T-helper 17 cell (primary cell): ENCODE data around the gene CAMK2N2. TPM values are rescaled to one million over a fixed set of nuclear protein-coding genes. Genes with fewer than 3 reads are reported as not detected.

ENCODE experiments used
- ATAC-seq: fragments of 150-1000 bp; cut with Tn5 transposase; 2 replicates; pipeline ENCODE4 v1.10.0; 2021; ENCODE audit warnings: mild to moderate bottlenecking, moderate library complexity
- DNase-seq, 3 donors: peaks; one replicate each; pipeline versions ENCODE4 v3.0.0 to v3.0.0-alpha.2; 2020 to 2021
- H3K9me3 ChIP-seq: one replicate; pipeline ENCODE4 v1.7.0; 2013; ENCODE audit warnings: low read length, mild to moderate bottlenecking; ENCODE audit not compliant: control insufficient read depth, poor library complexity, severe bottlenecking
- H3K27ac Mint-ChIP-seq: one replicate; pipeline ENCODE4 v1.8.0; 2022; ENCODE audit warnings: mild to moderate bottlenecking, moderate library complexity, mixed read lengths
- H3K27me3 Mint-ChIP-seq: one replicate; pipeline ENCODE4 v1.8.0; 2022; ENCODE audit warnings: mixed read lengths
- H3K36me3 Mint-ChIP-seq: one replicate; pipeline ENCODE4 v1.8.0; 2022; ENCODE audit warnings: low read depth, mixed read lengths
- H3K4me1 Mint-ChIP-seq: one replicate; pipeline ENCODE4 v1.8.0; 2022; ENCODE audit warnings: mild to moderate bottlenecking, mixed read lengths
- H3K4me3 Mint-ChIP-seq: one replicate; pipeline ENCODE4 v1.8.0; 2022; ENCODE audit warnings: mild to moderate bottlenecking, moderate library complexity, mixed read lengths
- total RNA-seq, 4 donors: library from RNA in 2 of 4; stranded (reverse) in 2 of 4; gene quantifications; one replicate each; pipeline ENCODE4 v1.2.3 and lab custom pipeline; 2022 to 2026

CAMK2N2 gene
- under 1 TPM; 0.20 to 0.31 TPM for total RNA-seq
- 0.12 to 0.23 reads per million in 2 donors for total RNA-seq (lab: John Stamatoyannopoulos, UW)

DNA sequence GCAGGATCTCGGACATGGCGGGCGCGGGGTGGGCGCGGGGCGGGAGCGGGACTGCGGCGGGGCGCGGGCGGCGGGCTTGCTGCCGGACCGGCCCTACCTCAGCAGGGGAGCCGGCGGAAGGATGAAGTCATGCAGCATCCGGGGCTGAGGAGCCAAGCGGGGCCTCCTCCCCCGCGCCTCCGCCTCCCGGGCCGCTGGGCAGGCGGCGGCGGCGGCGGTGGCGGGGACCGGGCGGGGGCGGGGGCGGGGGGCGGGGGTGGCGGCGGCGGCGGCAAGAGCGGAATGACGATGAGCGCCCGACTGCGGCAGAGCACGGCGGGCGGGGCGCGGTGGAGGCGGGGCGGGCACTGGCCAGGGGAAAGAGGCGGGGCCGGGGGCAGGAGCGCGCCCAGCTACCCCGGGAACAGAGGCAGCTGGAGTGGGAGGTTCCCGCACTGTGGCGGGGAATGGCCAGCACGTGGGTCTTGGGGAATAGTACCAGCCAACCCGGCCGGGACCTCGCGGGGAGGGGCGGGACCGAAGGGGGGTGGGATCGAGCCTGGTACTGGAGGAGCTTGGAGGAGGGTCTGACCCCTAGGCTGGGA, at the start of gene CAMK2N2:
CAMK2N2 (minus strand) TSS at position 284 of the 584 bp plus-strand sequence; CDS start at position 16, 268 bp downstream.
- no peaks in the 10 kb centered on the region for H3K9me3 ChIP-seq
- H3K4me3 Mint-ChIP-seq = peak within 1 kb of the TSS; percentile 98
- peak; percentile 71 for ATAC-seq
- peak; percentile 27 to 67 (median 62) for DNase-seq
- H3K27ac Mint-ChIP-seq = peak within 1 kb of the TSS; percentile 32
- H3K36me3 Mint-ChIP-seq = peaks cover 5% of the 10 kb centered on the region
- H3K27me3 Mint-ChIP-seq = no peaks in the 10 kb centered on the region
- peaks cover 20% of the 10 kb centered on the region for H3K4me1 Mint-ChIP-seq

- H3K36me3 Mint-ChIP-seq = peaks cover 17% of the 10 kb centered on the region
- no peak overlapping the region for H3K4me3 Mint-ChIP-seq
- no peak for ATAC-seq
Observed at GRCh38 chr3:184308744-184309143, 47.4 kb upstream of the CAMK2N2 start.

DNA sequence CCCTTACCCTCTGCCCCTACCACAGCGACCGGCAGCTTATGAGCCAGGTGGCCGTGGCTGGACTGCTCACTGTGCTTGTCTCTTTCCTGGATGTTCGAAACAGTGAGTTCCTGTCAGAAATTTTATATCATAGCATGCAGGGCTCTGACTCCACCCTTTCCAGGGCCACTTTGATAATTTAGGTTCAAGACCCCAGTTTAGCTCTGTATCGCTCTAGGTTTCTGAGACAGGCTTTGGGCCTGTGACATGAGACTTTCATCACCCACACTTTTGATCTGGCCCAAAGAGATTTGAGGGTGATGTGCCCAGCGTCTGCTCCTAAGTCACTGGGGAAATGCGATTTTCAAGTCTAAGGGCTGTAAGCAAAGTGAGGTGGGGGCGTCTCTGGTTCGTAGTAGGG, 46.6 kb upstream of the CAMK2N2 start:
- H3K9me3 ChIP-seq = no peaks in the 10 kb centered on the region
- DNase-seq (no peak), ATAC-seq (no peak)
- H3K36me3 Mint-ChIP-seq = peaks cover 17% of the 10 kb centered on the region
- H3K27ac Mint-ChIP-seq = no peak overlapping the region
- H3K27me3 Mint-ChIP-seq = no peaks in the 10 kb centered on the region
- peaks cover 15% of the 10 kb centered on the region for H3K4me1 Mint-ChIP-seq
- no peak overlapping the region for H3K4me3 Mint-ChIP-seq

More at GRCh38 chr3:184308744-184309143, 47.4 kb upstream of the CAMK2N2 start:
- H3K9me3 ChIP-seq = no peaks in the 10 kb centered on the region
- Mint-ChIP-seq H3K27me3 (no peaks in the 10 kb centered on the region), H3K4me1 (peaks cover 15% of the 10 kb centered on the region), H3K27ac (peak overlapping the region; percentile 41)
- DNase-seq = no peak

DNA sequence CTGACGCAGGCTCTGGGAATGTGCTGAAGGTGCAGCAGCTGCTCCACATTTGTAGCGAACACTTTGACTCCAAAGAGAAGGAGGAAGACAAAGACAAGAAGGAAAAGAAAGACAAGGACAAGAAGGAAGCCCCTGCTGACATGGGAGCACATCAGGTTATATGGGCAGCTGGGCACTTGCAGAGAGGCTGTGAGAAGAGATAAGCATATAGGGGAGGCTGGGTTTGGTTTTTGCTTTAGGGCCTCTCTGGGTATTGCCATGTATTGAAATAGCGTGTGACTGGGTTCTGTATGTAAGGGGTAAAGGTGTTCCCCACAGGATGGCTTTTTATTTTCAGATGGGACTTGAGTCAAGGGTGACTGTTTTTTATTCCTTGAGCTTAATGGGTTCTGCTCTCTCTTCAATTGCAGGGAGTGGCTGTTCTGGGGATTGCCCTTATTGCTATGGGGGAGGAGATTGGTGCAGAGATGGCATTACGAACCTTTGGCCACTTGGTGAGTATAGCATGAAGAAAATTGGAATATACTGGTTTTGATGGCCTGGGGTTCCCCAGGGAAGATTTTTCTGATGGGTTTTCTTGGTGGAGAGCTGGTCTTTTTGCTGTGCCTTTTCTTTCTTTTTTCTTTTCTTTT, 45.1 kb upstream of the CAMK2N2 start:
- Mint-ChIP-seq H3K4me3 (no peak overlapping the region), H3K27me3 (no peaks in the 10 kb centered on the region), H3K36me3 (peaks cover 17% of the 10 kb centered on the region), H3K27ac (no peak overlapping the region), H3K4me1 (peaks cover 18% of the 10 kb centered on the region)
- H3K9me3 ChIP-seq = no peaks in the 10 kb centered on the region
- ATAC-seq = no peak
- DNase-seq = no peak

DNA sequence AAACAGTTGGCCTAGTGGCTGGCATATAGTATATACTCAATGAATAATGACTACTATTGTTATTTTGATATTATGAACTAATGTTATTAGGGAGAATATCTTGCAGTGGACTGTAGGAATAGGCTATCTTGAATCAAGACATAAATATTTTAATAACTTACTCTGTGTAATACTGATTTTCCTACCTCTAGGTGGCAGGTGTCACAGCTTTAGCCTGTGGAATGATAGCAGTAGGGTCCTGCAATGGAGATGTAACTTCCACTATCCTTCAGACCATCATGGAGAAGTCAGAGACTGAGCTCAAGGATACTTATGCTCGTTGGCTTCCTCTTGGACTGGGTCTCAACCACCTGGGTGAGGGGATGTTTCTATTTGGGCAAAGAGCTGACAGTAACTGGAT, 44.2 kb upstream of the CAMK2N2 start:
- peaks cover 17% of the 10 kb centered on the region for H3K36me3 Mint-ChIP-seq
- peak; percentile 51 for ATAC-seq
- H3K9me3 ChIP-seq = no peaks in the 10 kb centered on the region
- no peak for DNase-seq
- H3K4me1 Mint-ChIP-seq = peaks cover 19% of the 10 kb centered on the region
- H3K27ac Mint-ChIP-seq = no peak overlapping the region
- H3K4me3 Mint-ChIP-seq = no peak overlapping the region
- no peaks in the 10 kb centered on the region for H3K27me3 Mint-ChIP-seq

DNA sequence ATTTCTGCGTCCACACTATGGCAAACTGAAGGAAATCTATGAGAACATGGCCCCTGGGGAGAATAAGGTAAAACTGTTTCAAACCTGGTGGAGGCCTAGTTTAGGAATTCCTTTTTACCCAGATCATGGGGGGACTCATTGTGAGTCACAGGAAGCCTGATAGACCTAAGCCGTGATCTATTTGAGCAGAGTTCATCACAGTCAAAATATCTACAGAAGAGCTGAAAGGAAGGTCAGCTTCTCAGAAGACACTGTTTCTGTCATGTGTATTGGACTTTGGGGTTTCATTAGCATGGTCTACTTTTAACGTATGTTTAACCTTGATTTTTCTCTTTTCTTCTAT, 39.0 kb upstream of the CAMK2N2 start:
- peak overlapping the region; percentile 91 for H3K27ac Mint-ChIP-seq
- no peaks in the 10 kb centered on the region for H3K27me3 Mint-ChIP-seq
- ATAC-seq (no peak), DNase-seq (no peak)
- H3K9me3 ChIP-seq = no peaks in the 10 kb centered on the region
- peaks cover 18% of the 10 kb centered on the region for H3K4me1 Mint-ChIP-seq
- peak overlapping the region; percentile 92 for H3K4me3 Mint-ChIP-seq
- peaks cover 4% of the 10 kb centered on the region for H3K36me3 Mint-ChIP-seq

GRCh38 chr3:184299488-184300377, 38.4 kb upstream of the CAMK2N2 start:
- Mint-ChIP-seq H3K4me3 (peak overlapping the region; percentile 92), H3K4me1 (peaks cover 18% of the 10 kb centered on the region), H3K27me3 (no peaks in the 10 kb centered on the region), H3K27ac (peak overlapping the region; percentile 91), H3K36me3 (peaks cover 4% of the 10 kb centered on the region)
- DNase-seq (no peak), ATAC-seq (no peak)
- H3K9me3 ChIP-seq = no peaks in the 10 kb centered on the region

DNA sequence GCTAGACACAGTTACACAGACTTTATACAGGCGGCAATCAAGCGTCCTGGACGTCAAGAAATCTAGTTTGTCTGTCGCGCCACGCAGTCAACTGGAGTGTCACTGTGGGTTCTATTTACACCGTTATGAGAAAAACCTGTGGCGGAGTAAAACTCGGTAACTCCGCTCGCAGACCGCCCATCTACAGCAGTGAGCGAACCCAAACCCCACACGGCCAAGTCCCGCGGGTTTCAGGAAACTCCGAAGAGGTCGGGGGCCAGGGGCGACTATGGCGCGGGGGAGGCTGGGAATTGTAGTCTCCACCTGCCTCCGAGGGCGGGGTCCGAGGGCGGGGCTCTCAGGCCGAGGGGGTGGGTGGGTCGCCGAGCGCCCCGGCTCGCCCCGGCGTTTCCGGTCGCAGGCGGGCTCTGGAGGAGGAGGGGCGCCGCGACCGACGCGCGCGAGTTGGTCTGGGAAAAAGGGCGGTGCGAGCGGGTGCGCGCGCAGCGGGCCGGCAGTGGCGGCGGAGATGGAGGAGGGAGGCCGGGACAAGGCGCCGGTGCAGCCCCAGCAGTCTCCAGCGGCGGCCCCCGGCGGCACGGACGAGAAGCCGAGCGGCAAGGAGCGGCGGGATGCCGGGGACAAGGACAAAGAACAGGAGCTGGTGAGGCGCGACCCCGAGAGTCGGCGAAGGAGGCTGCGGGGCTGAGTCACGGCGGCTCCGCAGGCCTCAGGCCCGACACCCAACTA, 37.6 kb upstream of the CAMK2N2 start, which contains the start of gene PSMD2:
PSMD2 (plus strand) TSS at position 483 of the 729 bp plus-strand sequence; CDS start at position 509, 26 bp downstream.
- Mint-ChIP-seq H3K27me3 (no peaks in the 10 kb centered on the region), H3K36me3 (no peaks in the 10 kb centered on the region), H3K27ac (peak within 1 kb of the TSS; percentile 91), H3K4me3 (peak within 1 kb of the TSS; percentile 92), H3K4me1 (peaks cover 16% of the 10 kb centered on the region)
- no peaks in the 10 kb centered on the region for H3K9me3 ChIP-seq
- peak; percentile 95 to 98 (median 98) for DNase-seq
- peak; percentile 96 for ATAC-seq

GRCh38 chr3:184296616-184297015, 35.3 kb upstream of the CAMK2N2 start:
- ATAC-seq (no peak), DNase-seq (no peak)
- Mint-ChIP-seq H3K27me3 (peaks cover 6% of the 10 kb centered on the region), H3K4me1 (peaks cover 11% of the 10 kb centered on the region), H3K4me3 (no peak overlapping the region), H3K36me3 (no peaks in the 10 kb centered on the region), H3K27ac (no peak overlapping the region)
- H3K9me3 ChIP-seq = no peaks in the 10 kb centered on the region

DNA sequence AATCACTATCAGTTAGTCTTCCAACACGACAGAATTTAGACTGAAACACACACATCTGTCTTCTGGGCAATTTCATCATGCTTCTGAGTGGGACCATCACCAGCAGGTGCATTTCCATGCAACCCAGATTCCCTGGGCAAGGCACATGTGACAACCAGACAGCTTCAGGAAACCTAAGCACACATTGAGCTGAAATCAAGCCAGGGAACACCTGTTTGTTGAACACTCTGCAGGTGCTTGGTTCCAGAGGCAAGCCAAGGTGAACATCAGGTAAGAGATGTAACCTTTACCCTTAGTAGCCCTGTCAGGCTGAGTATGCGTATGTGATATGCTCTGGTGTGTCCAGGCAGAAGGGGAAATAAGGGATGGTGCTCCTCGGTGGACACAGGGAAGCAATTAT, 34.4 kb upstream of the CAMK2N2 start:
- H3K4me3 Mint-ChIP-seq = no peak overlapping the region
- no peak for DNase-seq

GRCh38 chr3:184291738-184292445, 30.5 kb upstream of the CAMK2N2 start:
- DNase-seq = no peak
- H3K27ac Mint-ChIP-seq = no peak overlapping the region
- no peaks in the 10 kb centered on the region for H3K4me1 Mint-ChIP-seq
- no peaks in the 10 kb centered on the region for H3K9me3 ChIP-seq
- H3K36me3 Mint-ChIP-seq = no peaks in the 10 kb centered on the region
- ATAC-seq = no peak
- H3K27me3 Mint-ChIP-seq = peaks cover 13% of the 10 kb centered on the region
- no peak overlapping the region for H3K4me3 Mint-ChIP-seq

More for the DNA sequence above, 34.4 kb upstream of the CAMK2N2 start:
- Mint-ChIP-seq H3K27ac (no peak overlapping the region), H3K4me1 (peaks cover 9% of the 10 kb centered on the region), H3K27me3 (peaks cover 6% of the 10 kb centered on the region), H3K36me3 (no peaks in the 10 kb centered on the region)
- no peaks in the 10 kb centered on the region for H3K9me3 ChIP-seq
- ATAC-seq = no peak

DNA sequence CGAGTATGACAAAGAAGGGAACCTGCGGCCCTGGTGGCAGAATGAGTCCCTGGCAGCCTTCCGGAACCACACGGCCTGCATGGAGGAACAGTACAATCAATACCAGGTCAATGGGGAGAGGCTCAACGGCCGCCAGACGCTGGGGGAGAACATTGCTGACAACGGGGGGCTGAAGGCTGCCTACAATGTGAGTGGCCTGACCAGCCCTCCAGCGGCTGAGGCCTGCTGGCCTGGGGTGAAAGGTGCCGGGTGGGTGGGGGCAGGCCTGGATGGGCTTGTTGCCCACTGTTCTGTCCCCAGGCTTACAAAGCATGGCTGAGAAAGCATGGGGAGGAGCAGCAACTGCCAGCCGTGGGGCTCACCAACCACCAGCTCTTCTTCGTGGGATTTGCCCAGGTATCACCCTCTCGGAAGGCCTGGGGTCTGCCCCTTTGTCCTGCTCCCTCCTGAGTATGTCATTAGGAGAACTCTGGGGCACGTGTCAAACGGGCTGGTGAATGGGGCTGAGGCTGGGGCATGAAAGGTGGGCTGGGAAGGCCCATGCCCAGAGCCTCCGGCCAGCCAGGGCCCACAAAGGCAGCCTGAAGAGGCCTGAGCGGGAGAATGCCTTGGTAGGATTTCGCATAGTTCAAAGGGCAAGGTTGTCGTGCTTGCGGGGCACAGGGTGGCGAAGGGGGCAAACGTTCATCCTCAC, 29.8 kb upstream of the CAMK2N2 start:
- no peak for ATAC-seq
- no peak for DNase-seq
- Mint-ChIP-seq H3K27me3 (peaks cover 20% of the 10 kb centered on the region), H3K4me1 (peaks cover under 1% of the 10 kb centered on the region), H3K27ac (no peak overlapping the region), H3K4me3 (no peak overlapping the region), H3K36me3 (peaks cover 1% of the 10 kb centered on the region)
- no peaks in the 10 kb centered on the region for H3K9me3 ChIP-seq
